Cardiac fibroblast (primary cell): ENCODE data around the gene RTN4R.

Experiments
- DNase-seq, 2 donors: peaks; one replicate each; pipeline versions ENCODE4 v3.0.0 to v3.0.0-alpha.2; 2010; ENCODE audit warnings: low read depth in 2 of 2
- H3K4me3 ChIP-seq, 2 donors: replicated peaks in 1 of 2; 1 replicate in 1 of 2; 2 replicates in 1 of 2; pipeline ENCODE4 v1.5.1; 2011; ENCODE audit warnings: low read depth in 2 of 2, low read length in 2 of 2, mild to moderate bottlenecking in 2 of 2, moderate library complexity in 1 of 2
- TF ChIP-seq, protein P1 (sequence below): IDR thresholded peaks from one replicate; pipeline ENCODE4 v1.5.1; 2011; ENCODE audit warnings: low read depth, mild to moderate bottlenecking, low read length, inconsistent platforms

Gene RTN4R

DNA sequence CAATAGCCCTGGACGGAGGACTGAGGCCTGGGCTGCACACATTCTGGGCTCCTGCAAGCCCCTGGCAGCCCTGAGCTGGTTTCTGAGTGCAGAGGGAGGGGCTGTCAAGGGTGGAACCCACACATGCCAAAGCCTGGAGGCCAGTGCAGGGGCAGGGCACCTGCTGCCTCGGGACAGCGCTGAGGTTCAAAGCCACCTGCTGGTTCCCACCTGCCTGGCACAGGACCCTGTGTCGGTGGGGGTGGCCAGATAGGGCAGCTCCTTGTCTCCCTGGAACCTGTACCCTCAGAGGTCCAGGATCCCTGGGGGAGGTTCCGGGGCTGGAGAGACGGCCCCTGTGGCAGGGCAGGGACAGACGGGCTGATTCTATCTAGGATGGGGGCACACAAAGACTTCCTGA, 40.8 kb downstream of the RTN4R start:
- DNase-seq, result no peak
- no peak overlapping the region for H3K4me3 ChIP-seq
- TF ChIP-seq, protein P1, sequence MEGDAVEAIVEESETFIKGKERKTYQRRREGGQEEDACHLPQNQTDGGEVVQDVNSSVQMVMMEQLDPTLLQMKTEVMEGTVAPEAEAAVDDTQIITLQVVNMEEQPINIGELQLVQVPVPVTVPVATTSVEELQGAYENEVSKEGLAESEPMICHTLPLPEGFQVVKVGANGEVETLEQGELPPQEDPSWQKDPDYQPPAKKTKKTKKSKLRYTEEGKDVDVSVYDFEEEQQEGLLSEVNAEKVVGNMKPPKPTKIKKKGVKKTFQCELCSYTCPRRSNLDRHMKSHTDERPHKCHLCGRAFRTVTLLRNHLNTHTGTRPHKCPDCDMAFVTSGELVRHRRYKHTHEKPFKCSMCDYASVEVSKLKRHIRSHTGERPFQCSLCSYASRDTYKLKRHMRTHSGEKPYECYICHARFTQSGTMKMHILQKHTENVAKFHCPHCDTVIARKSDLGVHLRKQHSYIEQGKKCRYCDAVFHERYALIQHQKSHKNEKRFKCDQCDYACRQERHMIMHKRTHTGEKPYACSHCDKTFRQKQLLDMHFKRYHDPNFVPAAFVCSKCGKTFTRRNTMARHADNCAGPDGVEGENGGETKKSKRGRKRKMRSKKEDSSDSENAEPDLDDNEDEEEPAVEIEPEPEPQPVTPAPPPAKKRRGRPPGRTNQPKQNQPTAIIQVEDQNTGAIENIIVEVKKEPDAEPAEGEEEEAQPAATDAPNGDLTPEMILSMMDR, result no peak

DNA sequence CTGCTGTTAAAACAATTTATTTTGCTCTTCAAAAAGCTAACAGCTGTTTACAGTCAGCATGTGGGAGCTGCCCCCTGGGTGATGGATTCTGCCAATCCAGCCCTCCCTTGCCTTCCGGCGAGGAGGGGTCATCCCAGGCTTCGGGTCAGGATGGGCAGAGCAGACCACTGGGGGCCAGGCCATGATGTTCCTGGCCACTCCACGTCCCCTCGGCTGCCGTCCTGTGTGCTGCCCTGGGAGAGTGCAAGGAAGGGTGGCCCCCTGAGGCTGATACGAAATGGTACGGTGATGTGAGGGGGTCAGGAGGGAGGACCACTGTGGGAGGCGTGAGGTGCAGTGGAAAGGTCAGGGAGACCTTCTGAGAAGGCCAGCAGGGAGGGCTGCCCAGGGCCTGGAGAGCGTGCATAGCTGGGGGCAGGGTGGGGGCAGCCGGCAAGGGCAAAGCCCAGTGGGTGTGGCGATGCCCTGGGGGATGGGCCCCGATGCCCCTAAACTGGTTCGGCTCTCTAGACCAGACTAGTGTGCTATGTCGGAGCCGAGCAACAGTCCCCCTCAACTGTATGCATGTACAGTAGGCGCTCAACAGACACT, 41.3 kb downstream of the RTN4R start:
- H3K4me3 ChIP-seq, result no peak overlapping the region
- TF ChIP-seq, protein P1, result no peak
- no peak for DNase-seq

DNA sequence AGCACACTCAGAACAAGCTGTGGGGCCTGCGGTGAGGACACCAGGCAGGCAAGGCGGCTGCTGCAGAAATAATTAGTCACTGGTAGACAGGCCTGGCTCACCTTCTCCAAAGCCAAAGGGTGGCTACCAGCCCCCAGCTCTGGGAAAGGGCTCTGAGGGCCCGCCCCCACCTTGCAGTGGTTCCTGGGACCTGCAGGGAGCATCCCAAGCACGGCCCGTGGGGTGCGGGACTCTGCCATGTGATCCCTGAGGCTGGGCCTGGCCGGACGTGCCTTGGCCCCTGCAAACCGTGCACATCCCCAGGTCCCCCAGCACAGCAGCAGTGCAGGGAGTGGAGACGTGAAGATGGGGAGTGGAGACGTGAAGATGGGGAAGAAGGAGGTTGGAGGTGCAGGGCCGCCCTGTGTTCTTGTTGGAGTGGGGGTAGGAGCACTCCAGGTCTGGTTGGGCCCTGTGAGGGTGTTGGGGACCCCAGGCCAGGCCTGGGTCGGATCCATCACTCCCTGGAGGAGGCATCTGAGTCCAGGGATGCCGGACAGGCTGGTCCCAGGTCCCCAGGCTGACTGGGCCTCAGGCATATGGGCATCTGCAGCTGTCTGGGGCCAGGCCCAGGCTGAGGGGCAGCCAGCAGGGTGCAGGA, 41.9 kb downstream of the RTN4R start:
- DNase-seq, result no peak
- TF ChIP-seq, protein P1, result no peak
- no peak overlapping the region for H3K4me3 ChIP-seq

DNA sequence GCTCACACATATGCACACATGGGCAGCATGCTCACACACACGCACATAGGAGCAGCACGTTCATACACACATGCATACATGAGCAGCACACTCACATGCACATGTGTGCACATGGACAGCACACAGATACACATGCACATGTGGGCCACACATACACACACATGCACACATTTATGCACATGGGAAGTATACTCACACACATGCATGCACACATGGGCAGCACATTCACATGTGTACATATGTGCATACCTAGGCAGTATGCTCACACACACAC, 42.5 kb downstream of the RTN4R start:
- H3K4me3 ChIP-seq, result no peak overlapping the region
- TF ChIP-seq, protein P1, result no peak
- DNase-seq, result no peak

DNA sequence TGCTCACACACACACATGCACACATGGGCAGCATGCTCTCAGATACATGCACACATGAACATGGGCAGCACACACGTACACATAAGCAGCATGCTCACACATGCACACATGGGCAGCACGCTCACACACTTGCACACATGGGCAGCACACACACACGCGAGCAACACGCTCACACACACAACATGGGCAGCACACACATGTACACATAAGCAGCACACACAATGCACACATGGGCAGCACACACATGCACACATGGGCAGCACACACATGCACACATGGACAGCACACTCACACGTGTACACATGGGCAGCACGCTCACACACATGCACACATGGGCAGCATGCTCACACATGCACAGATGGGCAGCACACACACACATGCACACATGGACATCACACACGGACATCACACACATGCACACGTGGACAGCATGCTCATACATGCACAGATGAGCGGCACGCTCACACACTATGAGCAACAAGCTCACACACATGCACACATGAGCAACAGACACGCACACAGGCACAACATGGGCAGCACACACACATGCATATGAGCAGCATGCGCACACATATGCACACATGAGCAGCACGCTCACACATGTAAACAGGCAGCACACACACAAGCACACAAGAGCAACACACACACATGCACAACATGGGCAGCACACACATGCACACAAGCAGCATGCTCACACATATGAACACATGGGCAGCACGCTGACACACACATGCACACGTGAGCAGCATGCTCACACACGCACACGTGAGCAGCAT, 43.0 kb downstream of the RTN4R start:
- no peak for DNase-seq
- TF ChIP-seq, protein P1, result no peak
- no peak overlapping the region for H3K4me3 ChIP-seq

DNA sequence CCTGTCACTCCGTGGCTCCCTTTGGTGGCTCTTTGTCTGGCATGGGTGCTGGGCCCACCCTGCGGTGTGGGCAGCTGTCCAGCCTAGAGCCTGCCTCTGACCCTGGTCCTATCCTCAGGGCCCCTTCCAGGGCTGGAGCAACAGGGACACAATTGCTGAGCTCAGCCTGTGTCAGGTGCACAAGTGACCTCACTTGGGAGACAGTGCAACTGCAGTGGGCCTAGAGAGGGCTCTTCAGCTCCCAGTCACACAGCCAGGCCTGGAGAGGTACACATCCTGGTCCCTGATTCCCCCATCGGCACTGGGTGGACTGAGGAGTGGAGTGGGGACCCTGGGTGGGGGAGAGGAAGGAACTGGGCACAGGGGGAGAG, 43.9 kb downstream of the RTN4R start:
- no peak for DNase-seq
- H3K4me3 ChIP-seq, result no peak overlapping the region
- TF ChIP-seq, protein P1, result no peak
